Transverse colon (tissue), 4 donors: ENCODE measurements around the gene ATP1A3. TPM values are rescaled to one million over a fixed set of nuclear protein-coding genes. Genes with fewer than 3 reads are reported as not detected.
"Not testable (repeated sequence)": the region's sequence is repeated elsewhere in the genome, so short reads cannot be mapped to it uniquely, and the experiment has no call there.

Experiments used
- DNase-seq: peaks from one replicate; pipeline ENCODE4 v3.0.0-alpha.2; 2019
- H3K27ac ChIP-seq, 4 donors: fragments of 200-600 bp; sonication (generic); 2 replicates each; pipeline ENCODE4 v1.5.1; 2016 to 2018; ENCODE audit warnings: inconsistent platforms in 4 of 4
- H3K27me3 ChIP-seq: fragments of 200-600 bp; sonication (generic); 2 replicates; pipeline ENCODE4 v1.5.1; 2017; ENCODE audit warnings: inconsistent platforms
- H3K36me3 ChIP-seq, 4 donors: fragments of 200-600 bp; sonication (generic); 2 replicates each; pipeline ENCODE4 v1.5.1; 2017 to 2019; ENCODE audit warnings: inconsistent platforms in 4 of 4
- H3K4me1 ChIP-seq, 4 donors: fragments of 200-600 bp; sonication (generic); 2 replicates each; pipeline ENCODE4 v1.5.1; 2017 to 2020; ENCODE audit warnings: inconsistent platforms in 4 of 4
- H3K4me3 ChIP-seq, 4 donors: fragments of 200-600 bp; sonication (generic); 1 replicate in 1 of 4; 2 replicates in 3 of 4; pipeline versions ENCODE4 v1.5.1 to v1.6.1; 2017 to 2019; ENCODE audit warnings: inconsistent platforms in 4 of 4
- H3K9me3 ChIP-seq, 2 donors: fragments of 200-600 bp; sonication (generic); 2 replicates each; pipeline ENCODE4 v1.5.1; 2017 to 2019; ENCODE audit warnings: inconsistent platforms in 2 of 2
- CTCF ChIP-seq, 5 experiments: fragments of 200-600 bp in 3 of 5; fragments of 450-650 bp in 2 of 5; sonication (generic) in 3 of 5; IDR thresholded peaks; 1 replicate in 2 of 5; 2 replicates in 3 of 5; pipeline ENCODE4 v1.5.1; 2016 to 2017; ENCODE audit warnings: antibody characterized with exemption in 5 of 5, inconsistent platforms in 3 of 5, mild to moderate bottlenecking in 2 of 5, moderate library complexity in 1 of 5
- EP300 ChIP-seq: sonication (generic); formaldehyde crosslinking; IDR thresholded peaks from one replicate; pipeline ENCODE4 v1.6.1; 2017; ENCODE audit warnings: antibody characterized with exemption, low read depth
- POLR2A ChIP-seq: fragments of 450-650 bp; IDR thresholded peaks from one replicate; pipeline ENCODE4 v1.6.1; 2016; ENCODE audit warnings: antibody characterized with exemption, mild to moderate bottlenecking, moderate library complexity
- POLR2AphosphoS5 ChIP-seq, 3 donors: sonication (generic); formaldehyde crosslinking; IDR thresholded peaks; one replicate each; pipeline ENCODE4 v1.6.1; 2016; ENCODE audit warnings: antibody characterized with exemption in 3 of 3
- WGBS, 2 donors: methylation state at CpG; one replicate each; pipeline ENCODE4 v1.1.5; 2018; ENCODE audit warnings: low coverage in 1 of 2; 5-methylcytosine and 5-hydroxymethylcytosine counted together
- in situ Hi-C, 4 donors: fragments of 200-750 bp; cut with MboI; loops; one replicate each; pipeline versions ENCODE4 v1.15.0 to v1.15.1; 2017; ENCODE audit warnings: low sequenced_read_pairs in 3 of 4, low pct_ligation_motif_present in 1 of 4, low pct_unique_long_range_greater_than_20kb in 1 of 4
- intact Hi-C: fragments of 100-400 bp; cut with DNase I; formaldehyde crosslinking; loops from one replicate; pipeline ENCODE4 v1.15.1; 2023; ENCODE audit warnings: low total_unique reads
- total RNA-seq, 4 donors: library from RNA; depleted of rRNA; stranded (reverse); fragments of >200 nt; gene quantifications; one replicate each; pipeline ENCODE4 v1.1.0, GENCODE V29; 2016

ATP1A3 gene
- total RNA-seq, 4 donors from 2014 or later: 0.20 to 1.1 (median 1.1) TPM; not detected in 1

- no peak for TF ChIP-seq CTCF (IDR thresholded peaks at IDR 0.05)
- no peak for TF ChIP-seq POLR2A
- TF ChIP-seq EP300: no peak
- no peak for TF ChIP-seq POLR2AphosphoS5 (IDR thresholded peaks at IDR 0.05)
- in situ Hi-C loops: no loop called here
- DNase-seq: peak; percentile 62
- intact Hi-C loops: no loop called here
- 2 to 9% methylated on average over 8 to 35 of the region's 83 CpGs for WGBS, 2 donors
- no peaks in the 10 kb centered on the region for H3K9me3 ChIP-seq
- peaks cover 6 to 26% (median 19%) of the 10 kb centered on the region in 4 donors for H3K4me1 ChIP-seq
- peaks cover 33% of the 10 kb centered on the region for H3K27me3 ChIP-seq
- H3K4me3 ChIP-seq: peak overlapping the region; percentile 34 to 60 (median 43)
- no peaks in the 10 kb centered on the region for H3K36me3 ChIP-seq
- H3K27ac ChIP-seq: peak overlapping the region; percentile 12 to 65 (median 42)
Observed at GRCh38 chr19:41939861-41940730, 53.9 kb downstream of the ATP1A3 start.

GRCh38 chr19:41939209-41939608 lies 54.8 kb downstream of the ATP1A3 start:
- H3K27ac ChIP-seq, H3K36me3 ChIP-seq, DNase-seq, intact Hi-C loops, H3K9me3 ChIP-seq, H3K4me3 ChIP-seq, in situ Hi-C loops: not testable (repeated sequence)
- peaks cover 38% of the 10 kb centered on the region for H3K27me3 ChIP-seq
- H3K4me1 ChIP-seq: peaks cover 6 to 31% (median 21%) of the 10 kb centered on the region in 4 donors

- TF ChIP-seq POLR2AphosphoS5 (IDR thresholded peaks at IDR 0.05) (no peak), POLR2A (no peak), CTCF (IDR thresholded peaks at IDR 0.05) (no peak), EP300 (no peak)
- DNase-seq: no peak
- H3K27me3 ChIP-seq: peaks cover 50% of the 10 kb centered on the region
- 56 to 59% methylated on average over 10 to 22 of the region's 22 CpGs for WGBS, 2 donors
- peaks cover 6 to 31% (median 21%) of the 10 kb centered on the region in 4 donors for H3K4me1 ChIP-seq
- H3K27ac ChIP-seq: no peak overlapping the region
- no peaks in the 10 kb centered on the region for H3K9me3 ChIP-seq
- in situ Hi-C loops: no loop called here
- no peaks in the 10 kb centered on the region for H3K36me3 ChIP-seq
- intact Hi-C loops: no loop called here
- H3K4me3 ChIP-seq: no peak overlapping the region
Observed at GRCh38 chr19:41937525-41938468, 56.2 kb downstream of the ATP1A3 start.

- H3K27me3 ChIP-seq: peaks cover 58% of the 10 kb centered on the region
- H3K4me1 ChIP-seq: peaks cover 6 to 31% (median 21%) of the 10 kb centered on the region in 4 donors
- H3K27ac ChIP-seq: no peak overlapping the region
- no peaks in the 10 kb centered on the region for H3K9me3 ChIP-seq
- in situ Hi-C loops (no loop called here), intact Hi-C loops (no loop called here)
- H3K4me3 ChIP-seq: no peak overlapping the region
- no peak for TF ChIP-seq POLR2AphosphoS5 (IDR thresholded peaks at IDR 0.05)
- TF ChIP-seq EP300: no peak
- no peak for TF ChIP-seq POLR2A
- TF ChIP-seq CTCF (IDR thresholded peaks at IDR 0.05): no peak
- no peak for DNase-seq
- WGBS, 2 donors: 69% methylated on average over 15 of the region's 15 CpGs; no CpG with 5 or more reads in 1 of the 2 donors
- no peaks in the 10 kb centered on the region for H3K36me3 ChIP-seq
Observed at GRCh38 chr19:41936961-41937360, 57.1 kb downstream of the ATP1A3 start.
